ENCODE data around the gene EXO1. TPM values are rescaled to one million over a fixed set of nuclear protein-coding genes. Genes with fewer than 3 reads are reported as not detected.

The EXO1 gene
- total RNA-seq, 4 donors from 2014 or later: 0.94 to 8.2 (median 0.98) TPM; not detected in 1

DNA sequence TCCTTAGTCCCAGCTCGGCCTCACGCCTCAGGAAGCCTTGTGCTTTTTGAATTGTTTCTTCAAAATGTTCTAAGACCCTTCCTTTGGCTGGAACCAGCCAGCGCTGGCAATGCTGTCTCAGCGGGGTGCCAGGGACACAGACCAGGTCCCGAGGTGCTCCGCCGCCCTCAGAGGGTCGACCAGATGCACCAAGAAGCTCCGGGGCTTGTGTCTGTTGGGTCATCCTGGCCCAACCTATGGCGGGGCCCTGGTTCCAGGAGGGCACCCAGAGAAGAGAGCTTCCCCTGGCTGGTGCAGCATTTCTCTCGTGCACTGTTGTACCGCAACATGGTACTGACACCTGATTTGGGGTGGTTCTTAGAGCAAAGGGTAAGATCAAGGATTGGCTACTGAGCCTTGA, 69.5 kb downstream of the EXO1 start:
- Histone ChIP-seq H3K4me3 (replicated peaks in 1 of 3) (no peak overlapping the region), H3K27me3 (no peaks in the 10 kb centered on the region), H3K9me3 (no peaks in the 10 kb centered on the region), H3K27ac (no peak overlapping the region), H3K36me3 (no peaks in the 10 kb centered on the region), H3K4me1 (no peaks in the 10 kb centered on the region)
- TF ChIP-seq, protein P1, sequence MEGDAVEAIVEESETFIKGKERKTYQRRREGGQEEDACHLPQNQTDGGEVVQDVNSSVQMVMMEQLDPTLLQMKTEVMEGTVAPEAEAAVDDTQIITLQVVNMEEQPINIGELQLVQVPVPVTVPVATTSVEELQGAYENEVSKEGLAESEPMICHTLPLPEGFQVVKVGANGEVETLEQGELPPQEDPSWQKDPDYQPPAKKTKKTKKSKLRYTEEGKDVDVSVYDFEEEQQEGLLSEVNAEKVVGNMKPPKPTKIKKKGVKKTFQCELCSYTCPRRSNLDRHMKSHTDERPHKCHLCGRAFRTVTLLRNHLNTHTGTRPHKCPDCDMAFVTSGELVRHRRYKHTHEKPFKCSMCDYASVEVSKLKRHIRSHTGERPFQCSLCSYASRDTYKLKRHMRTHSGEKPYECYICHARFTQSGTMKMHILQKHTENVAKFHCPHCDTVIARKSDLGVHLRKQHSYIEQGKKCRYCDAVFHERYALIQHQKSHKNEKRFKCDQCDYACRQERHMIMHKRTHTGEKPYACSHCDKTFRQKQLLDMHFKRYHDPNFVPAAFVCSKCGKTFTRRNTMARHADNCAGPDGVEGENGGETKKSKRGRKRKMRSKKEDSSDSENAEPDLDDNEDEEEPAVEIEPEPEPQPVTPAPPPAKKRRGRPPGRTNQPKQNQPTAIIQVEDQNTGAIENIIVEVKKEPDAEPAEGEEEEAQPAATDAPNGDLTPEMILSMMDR (IDR thresholded peaks at IDR 0.05): no peak
- no peak for TF ChIP-seq POLR2A (IDR thresholded peaks at IDR 0.05)
- WGBS, 2 donors: 93 to 96% methylated on average over 6 to 12 of the region's 12 CpGs
- intact Hi-C loops (cut with DNase I): no loop called here
- DNase-seq: no peak

DNA sequence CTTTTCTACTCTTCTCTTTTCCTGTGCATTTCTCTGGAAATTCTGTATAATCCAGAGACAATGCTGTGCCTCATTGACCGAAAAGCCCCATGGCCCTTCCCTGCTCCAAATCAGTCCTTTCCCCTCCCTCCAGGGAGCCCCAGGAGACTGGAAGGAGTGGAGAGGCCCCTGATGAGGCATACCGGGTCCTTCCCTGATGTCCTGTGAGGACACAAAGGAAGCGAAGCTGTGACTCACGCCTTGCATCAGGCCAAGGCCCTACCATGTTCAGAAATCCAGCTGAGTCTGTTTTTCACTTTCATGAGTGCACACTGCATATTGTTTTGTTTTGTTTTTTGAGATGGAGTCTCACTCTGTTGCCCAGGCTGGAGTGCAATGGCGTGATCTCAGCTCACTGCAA, 70.9 kb downstream of the EXO1 start:
- Histone ChIP-seq H3K9me3 (no peaks in the 10 kb centered on the region), H3K27me3 (no peaks in the 10 kb centered on the region), H3K27ac (no peak overlapping the region), H3K36me3 (no peaks in the 10 kb centered on the region), H3K4me3 (replicated peaks in 1 of 3) (no peak overlapping the region), H3K4me1 (no peaks in the 10 kb centered on the region)
- no peak for TF ChIP-seq POLR2A (IDR thresholded peaks at IDR 0.05)
- TF ChIP-seq, protein P1 (IDR thresholded peaks at IDR 0.05): no peak
- DNase-seq: peak in 1 of 2 donors; percentile 3
- intact Hi-C loops (cut with DNase I): no loop called here
- WGBS, 2 donors: 73 to 74% methylated on average over 5 of the region's 5 CpGs

DNA sequence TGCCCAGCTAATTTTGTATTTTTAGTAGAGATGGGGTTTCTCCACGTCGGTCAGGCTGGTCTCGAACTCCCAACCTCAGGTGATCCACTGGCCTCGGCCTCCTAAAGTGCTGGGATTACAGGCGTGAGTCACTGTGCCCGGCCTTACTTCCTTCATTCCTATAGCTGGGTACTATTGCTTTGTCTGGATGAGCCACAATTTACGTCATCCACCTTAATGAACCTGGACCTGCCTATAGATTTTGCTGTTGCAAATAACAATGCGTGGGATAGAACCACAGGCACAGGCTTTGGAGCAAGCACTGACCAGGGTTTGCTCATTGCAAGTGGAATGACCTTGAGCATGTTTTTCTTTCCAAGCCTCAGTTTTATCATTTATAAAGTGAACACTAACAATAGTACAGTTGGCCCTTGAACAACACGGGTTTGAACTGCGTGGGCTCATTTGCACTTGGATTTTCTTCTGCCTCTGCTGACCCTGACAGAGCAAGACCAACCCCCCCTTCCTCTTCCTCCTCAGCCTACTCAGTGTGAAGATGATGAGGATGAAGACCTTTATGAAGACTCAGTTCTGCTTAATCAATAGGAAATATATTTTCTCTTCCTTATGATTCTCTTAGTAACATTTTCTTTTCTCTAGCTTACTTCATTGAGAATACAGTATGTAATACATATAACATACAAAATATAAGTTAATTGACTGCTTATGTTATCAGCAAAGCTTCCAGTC, 76.2 kb downstream of the EXO1 start:
- no peak for DNase-seq
- H3K27me3 ChIP-seq: no peaks in the 10 kb centered on the region
- no peaks in the 10 kb centered on the region for H3K4me1 ChIP-seq
- H3K27ac ChIP-seq: no peak overlapping the region
- intact Hi-C loops (cut with DNase I): no loop called here
- H3K9me3 ChIP-seq: no peaks in the 10 kb centered on the region
- 84 to 89% methylated on average over 10 of the region's 10 CpGs for WGBS, 2 donors
- no peak overlapping the region for H3K4me3 ChIP-seq (replicated peaks in 1 of 3)
- TF ChIP-seq, protein P1 (IDR thresholded peaks at IDR 0.05): no peak
- TF ChIP-seq POLR2A (IDR thresholded peaks at IDR 0.05): no peak
- no peaks in the 10 kb centered on the region for H3K36me3 ChIP-seq

DNA sequence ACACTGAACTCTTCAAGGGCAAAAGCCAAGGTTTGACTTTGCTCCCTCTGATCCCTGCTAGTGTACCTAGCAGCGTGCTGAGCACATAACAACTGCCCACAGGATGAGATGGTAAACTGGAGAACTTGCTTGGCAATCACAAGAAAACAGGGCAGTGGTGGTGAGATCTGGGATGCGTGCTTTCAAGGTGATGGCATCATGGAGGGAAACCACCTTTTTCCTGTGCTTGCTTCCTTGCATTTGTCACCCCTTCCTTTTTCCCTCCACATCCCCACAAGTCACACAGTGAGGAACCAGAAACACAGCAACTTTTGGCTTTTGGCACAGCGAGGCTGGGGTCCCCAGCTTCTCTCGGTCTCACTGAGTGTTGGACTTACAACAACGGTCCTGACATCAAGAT, 78.1 kb downstream of the EXO1 start:
- Histone ChIP-seq H3K9me3 (no peaks in the 10 kb centered on the region), H3K27ac (no peak overlapping the region), H3K27me3 (no peaks in the 10 kb centered on the region), H3K36me3 (no peaks in the 10 kb centered on the region), H3K4me3 (replicated peaks in 1 of 3) (no peak overlapping the region), H3K4me1 (no peaks in the 10 kb centered on the region)
- DNase-seq: no peak
- 77 to 85% methylated on average over 5 of the region's 5 CpGs for WGBS, 2 donors
- no peak for TF ChIP-seq POLR2A (IDR thresholded peaks at IDR 0.05)
- TF ChIP-seq, protein P1 (IDR thresholded peaks at IDR 0.05): no peak
- intact Hi-C loops (cut with DNase I): no loop called here

DNA sequence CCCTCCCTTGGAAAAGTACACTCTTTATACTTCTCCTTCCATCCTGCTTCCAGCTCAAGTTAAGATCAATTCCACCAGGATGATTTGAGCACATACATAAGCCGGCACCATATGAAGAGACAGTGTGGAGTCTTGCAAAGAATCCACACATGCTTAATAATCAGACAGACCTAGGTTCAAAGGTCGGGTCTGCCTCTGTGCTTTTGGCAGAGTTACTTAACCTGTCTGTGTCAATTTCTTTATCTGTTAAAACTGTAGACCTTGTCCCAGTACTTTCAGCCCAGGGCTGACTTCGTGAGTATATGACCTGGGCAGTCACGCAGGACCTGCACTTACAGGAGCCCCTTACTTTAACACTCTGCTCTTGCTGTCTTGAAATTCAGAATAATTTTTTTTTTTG, 79.3 kb downstream of the EXO1 start:
- no peak overlapping the region for H3K4me3 ChIP-seq (replicated peaks in 1 of 3)
- H3K27me3 ChIP-seq: no peaks in the 10 kb centered on the region
- H3K9me3 ChIP-seq: no peaks in the 10 kb centered on the region
- intact Hi-C loops (cut with DNase I): no loop called here
- no peak overlapping the region for H3K27ac ChIP-seq
- no peak for TF ChIP-seq POLR2A (IDR thresholded peaks at IDR 0.05)
- TF ChIP-seq, protein P1 (IDR thresholded peaks at IDR 0.05): no peak
- DNase-seq: no peak
- WGBS, 2 donors: 67 to 71% methylated on average over 4 of the region's 4 CpGs
- no peaks in the 10 kb centered on the region for H3K36me3 ChIP-seq
- no peaks in the 10 kb centered on the region for H3K4me1 ChIP-seq

Data from thyroid gland (tissue), 4 donors.